GM18867 (cell line): ENCODE results near the gene PRICKLE3.
"Not testable (repeated sequence)": the region's sequence is repeated elsewhere in the genome, so short reads cannot be mapped to it uniquely, and the experiment has no call there.

Source experiments
- ATAC-seq: cut with Tn5 transposase; IDR thresholded peaks from one replicate; pipeline ENCODE4 v1.9.1; 2021; ENCODE audit warnings: mild to moderate bottlenecking, moderate library complexity; ENCODE audit not compliant: unreplicated experiment

The PRICKLE3 gene

DNA sequence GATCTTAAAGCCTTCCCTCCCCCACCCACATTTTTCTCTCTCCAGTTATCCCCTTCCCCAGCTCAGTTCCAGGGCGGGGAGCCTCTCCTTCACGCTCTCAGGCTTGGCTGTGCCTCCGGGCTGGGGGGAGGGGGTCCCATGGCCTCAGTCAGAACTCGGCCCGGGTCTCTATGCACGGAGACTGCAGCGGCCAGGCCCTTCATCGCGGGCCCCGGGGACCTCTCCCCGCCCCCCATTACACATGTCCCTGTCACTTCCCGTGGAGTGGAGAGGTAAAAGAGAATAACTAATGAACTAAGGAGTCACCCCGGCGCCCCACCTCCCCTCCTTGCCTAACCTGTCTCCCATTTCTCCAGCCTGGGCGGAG is 838 bp upstream of the PRICKLE3 start:
- ATAC-seq = no peak

DNA sequence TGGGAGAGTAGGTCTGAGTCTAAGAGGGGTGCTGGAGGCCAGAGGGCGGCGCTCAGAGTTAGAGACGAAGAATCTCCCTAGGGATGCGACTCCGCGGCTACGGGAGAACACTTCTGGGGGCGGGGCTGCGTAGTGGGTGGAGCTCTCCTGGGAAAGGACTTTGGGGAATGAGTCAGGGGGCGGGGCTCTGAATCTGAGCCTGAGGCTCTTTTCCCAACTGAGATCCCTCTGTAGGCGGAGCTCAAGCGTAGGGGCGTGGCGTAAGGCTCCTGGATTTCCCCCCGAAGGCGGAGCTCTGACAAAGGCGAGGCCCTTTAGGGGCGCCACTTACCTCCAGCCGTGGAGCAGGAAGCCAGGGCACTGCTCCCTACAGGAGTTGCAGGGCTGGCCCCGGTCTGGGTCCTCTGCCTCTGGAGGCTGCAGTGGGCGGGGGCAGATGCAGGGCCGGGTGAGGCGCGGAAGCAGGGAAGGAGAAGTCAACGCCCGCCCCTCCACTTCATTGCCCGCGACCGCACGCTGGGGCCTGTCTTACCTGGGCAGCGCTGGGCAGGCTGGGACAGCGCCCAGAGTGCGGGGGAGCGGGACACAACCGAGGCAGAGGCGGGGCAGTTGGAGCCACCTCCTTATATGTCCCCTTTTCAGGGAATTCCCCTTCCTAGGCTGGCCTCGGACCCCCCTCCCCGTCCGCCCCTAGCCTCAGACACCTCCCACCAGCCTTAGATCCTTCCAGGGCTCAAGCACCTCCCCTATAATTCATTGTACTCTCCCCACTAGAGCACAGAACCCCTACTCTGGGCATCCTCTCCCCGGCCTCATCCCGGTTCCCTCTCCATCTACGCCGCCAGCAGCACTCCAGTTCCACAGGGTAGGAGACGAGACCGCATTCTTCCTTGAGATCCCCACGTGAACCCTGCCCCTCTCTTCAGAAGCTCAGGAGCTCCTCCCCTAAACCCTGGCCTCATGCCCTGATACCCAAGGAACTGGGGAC is 1.6 kb downstream of the PRICKLE3 start:
- ATAC-seq = peak; percentile 44

GRCh38 chrX:49183701-49184281 is 2.4 kb downstream of the PRICKLE3 start:
- ATAC-seq = no peak

DNA sequence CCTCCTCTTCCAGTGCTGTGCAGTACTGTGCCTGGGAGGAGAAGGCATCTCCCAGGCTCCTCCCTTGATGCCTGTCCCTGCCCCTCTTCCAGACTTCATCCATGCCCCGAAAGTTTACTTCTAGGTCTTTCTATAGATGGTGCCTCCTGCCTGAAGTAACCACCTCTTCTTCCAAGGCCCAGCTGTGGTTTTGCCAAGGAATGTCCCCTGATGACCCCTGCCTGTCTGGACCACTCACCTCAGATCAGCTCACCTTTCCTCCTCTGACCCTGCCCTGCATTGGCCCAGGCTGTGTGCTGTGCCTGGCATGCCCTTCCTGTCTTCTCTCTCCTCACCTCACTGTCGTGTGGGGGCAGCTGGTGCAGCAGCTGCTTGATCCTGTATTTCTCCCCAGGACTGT is 6.8 kb downstream of the PRICKLE3 start:
- ATAC-seq = no peak

DNA sequence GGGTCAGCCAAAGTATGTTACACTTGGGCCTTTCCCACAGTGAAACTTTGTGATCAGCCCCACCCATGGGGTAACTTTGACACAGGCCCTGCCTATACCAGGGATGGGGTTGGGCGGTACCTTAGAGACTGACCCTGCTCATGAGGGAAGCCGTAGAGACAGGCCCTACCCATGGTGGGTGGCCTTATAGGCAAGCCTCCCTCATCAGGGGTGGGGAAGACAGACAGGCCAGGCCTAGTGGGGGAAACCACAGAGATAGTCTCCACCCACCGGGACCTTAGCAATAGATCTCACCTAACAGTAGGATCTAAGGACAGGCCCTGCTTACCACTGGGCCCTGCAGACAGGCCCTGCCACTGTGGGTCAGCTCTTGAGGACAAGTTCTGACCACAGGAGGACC is 7.6 kb downstream of the PRICKLE3 start:
- no peak for ATAC-seq

- ATAC-seq = no peak
Observed at GRCh38 chrX:49177873-49178480, 8.2 kb downstream of the PRICKLE3 start.

DNA sequence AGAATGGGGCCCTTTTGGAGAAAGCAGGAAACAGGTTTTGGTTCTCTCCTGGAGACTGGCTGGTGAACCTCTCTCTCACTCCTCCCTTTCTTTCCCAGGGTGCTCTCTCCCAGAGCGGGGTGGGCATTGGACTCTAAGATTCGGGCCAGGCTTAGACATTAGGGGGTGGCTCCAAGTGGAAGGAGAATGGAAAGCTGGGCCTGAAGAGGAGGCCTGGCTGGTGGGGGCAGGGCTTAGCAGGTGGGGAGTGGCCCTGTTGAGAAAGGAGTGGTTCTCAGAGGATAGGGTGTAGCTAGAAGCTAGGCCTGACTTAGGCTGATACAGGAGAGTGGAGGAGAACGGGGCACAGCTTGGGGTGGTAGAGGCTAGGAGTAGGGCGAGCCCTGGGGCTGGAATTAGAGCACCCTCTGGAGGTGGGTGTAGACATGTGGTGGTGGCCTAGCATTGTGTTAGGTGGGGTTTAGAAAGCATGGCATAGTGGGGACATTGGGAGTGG is 8.8 kb downstream of the PRICKLE3 start:
- no peak for ATAC-seq

DNA sequence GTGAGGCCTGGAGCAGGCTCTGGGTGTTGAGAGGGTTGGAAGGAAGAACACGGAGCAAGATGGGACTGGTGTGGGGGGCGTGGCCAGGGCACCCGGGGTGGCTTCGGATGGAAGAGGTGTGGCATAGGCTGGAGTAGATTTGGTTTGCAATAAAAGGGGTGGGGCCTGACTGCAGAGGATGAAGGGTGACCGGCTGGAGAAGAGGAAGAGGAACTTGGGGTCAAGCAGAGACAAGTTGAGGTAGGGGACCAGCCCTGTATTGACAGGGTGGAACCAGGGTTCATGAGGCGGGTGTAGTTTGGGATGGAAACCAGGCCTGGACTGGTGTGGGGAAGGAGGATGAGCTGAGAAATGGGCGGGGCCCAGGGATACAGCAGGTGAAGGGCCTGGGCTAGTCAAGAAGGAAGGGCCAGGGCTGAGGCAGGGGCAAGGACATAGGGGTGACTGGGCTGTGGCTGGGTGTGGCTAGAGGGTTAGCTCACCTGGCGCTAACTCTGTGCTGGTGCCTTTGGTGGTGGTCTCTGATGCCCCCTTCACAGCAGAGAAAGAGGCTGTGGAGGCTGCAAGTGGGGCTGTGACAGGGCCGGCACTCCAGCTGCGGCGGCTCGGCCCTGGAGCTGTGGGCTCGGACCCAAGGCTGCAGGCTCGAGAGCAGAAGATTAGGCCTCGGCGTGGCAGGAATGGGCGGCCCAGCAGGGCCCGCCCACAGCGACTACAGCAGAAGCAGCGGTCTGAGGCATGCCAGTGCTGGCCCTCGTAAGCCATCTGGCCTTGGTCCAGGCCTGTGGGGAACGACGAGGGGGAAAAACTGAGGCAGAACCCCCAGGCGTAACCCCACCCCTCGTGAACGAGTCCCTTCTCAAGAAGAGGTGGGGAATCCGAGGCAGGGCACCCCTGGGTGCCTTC is 9.5 kb downstream of the PRICKLE3 start:
- no peak for ATAC-seq

GRCh38 chrX:49175435-49176274 is 10.5 kb downstream of the PRICKLE3 start:
- no peak for ATAC-seq

GRCh38 chrX:49174723-49175122 is 11.4 kb downstream of the PRICKLE3 start:
- no peak for ATAC-seq

GRCh38 chrX:49173544-49173943 is 12.6 kb downstream of the PRICKLE3 start:
- not testable (repeated sequence) for ATAC-seq

DNA sequence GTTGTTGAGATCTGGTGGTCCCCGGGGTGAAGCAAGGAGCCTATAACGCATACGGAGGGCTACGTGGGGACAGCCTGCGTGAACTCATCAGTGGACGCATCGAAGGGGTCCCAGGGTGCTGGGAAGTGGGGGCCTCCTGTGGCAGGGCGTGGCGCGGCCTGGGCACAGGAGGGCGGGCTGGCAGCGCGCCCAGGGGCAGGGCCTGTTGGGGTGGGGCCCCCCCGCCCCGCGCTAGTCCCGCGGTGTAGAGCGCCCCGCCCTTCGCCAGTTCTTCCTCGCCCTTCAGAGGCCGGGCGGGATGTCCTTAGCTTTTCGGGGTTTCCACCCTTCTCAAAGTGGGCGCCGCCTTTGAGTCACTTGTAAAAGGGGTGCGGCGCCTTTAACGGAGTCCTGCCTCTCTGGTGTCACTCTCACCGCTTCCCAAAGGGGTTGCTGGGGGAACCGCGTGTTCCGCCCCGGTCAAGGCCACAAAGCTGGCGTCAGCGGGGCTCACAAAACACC is 13.8 kb downstream of the PRICKLE3 start:
- peak; percentile 71 for ATAC-seq

DNA sequence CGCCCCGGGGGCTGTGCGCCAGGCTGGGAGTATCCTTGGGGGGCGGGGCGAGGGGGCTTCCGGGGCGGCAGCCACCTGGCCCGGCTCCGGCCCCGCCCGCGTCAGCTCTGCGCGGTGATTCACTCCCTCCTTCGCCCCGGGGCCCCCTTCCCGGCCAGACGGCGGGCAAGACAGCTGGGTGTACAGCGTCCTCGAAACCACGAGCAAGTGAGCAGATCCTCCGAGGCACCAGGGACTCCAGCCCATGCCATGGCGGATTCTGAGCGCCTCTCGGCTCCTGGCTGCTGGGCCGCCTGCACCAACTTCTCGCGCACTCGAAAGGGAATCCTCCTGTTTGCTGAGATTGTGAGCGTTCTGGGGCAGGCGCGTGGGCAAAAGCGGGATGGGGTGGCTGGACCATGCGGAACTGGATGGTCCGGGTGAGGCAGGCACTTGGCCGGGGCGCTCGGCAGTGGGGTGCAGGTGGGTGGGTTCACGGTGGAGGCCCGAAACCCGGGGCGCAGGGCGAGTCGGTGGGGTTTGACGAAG is 14.4 kb downstream of the PRICKLE3 start, which contains the start of gene PLP2:
TSS of gene PLP2 (plus strand) at position 147 of the 528 bp plus-strand sequence. CDS start at position 250, 103 bp downstream.
- peak; percentile 30 for ATAC-seq

DNA sequence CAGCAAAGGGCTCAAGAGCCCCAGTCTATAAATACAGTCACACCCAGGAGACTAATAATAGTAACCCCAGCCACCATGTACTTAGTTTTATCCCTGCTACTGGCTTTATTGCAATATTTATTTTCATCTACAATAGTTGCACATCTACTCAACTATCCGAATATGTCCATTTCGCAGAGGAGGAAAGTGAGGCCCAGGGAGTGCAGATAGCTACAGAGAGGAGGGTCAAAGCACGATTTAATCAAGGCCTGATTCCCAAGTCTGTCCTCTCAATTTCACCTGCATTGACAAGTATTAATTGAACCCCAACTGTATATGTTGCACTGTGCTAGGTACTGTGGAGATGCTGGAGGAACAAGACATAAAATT is 18.4 kb downstream of the PRICKLE3 start:
- ATAC-seq = no peak

GRCh38 chrX:49166914-49167739 is 19.0 kb downstream of the PRICKLE3 start:
- ATAC-seq = peak; percentile 21

- ATAC-seq = peak; percentile 48
Observed at GRCh38 chrX:49165901-49166881, 20.0 kb downstream of the PRICKLE3 start.
